ENCODE data around the gene ERO1A. TPM values are rescaled to one million over a fixed set of nuclear protein-coding genes. Genes with fewer than 3 reads are reported as not detected.

The ERO1A gene
- total and polyA plus RNA-seq, 9 of the 15 experiments (the other 6 are each of a cell fraction or from before 2014, with no cell fraction given), result 11.0 to 46.2 (median 27.6) TPM

GRCh38 chr14:52729925-52730708 lies 34.8 kb upstream of the ERO1A start, which contains the start of gene STYX (continued):
- TF ChIP-seq NKRF (IDR thresholded peaks at IDR 0.05; ENCODE audit: borderline replicate concordance) (0 out of 2 replicates have a peak, but pooled peaks have one; percentile 29), SNIP1 (IDR thresholded peaks at IDR 0.05; ENCODE audit: low read depth) (no peak), EP400 (IDR thresholded peaks at IDR 0.05) (peak; percentile 28; the same call in 1 of the 2 replicates), MNT (conservative IDR thresholded peaks at IDR 0.05) (peak; percentile 51 to 56; a peak in 3 of 4 replicates), RUNX1 (IDR thresholded peaks at IDR 0.05; ENCODE audit: low read depth) (no peak), SRF (CRISPR knock-in tag; IDR thresholded peaks at IDR 0.05) (0 out of 4 replicates have a peak, but pooled peaks of 1 of the 2 experiments have one; percentile 17), CAMTA2 (CRISPR knock-in tag; conservative IDR thresholded peaks at IDR 0.05) (no peak), XRCC4 (IDR thresholded peaks at IDR 0.05; ENCODE audit: extremely low read depth, insufficient read depth, insufficient read length) (no peak), MAZ (CRISPR knock-in tag; conservative IDR thresholded peaks at IDR 0.05 in 1 of 2, IDR thresholded peaks at IDR 0.05 in 1 of 2) (peak in 1 of 2 experiments; percentile 33; a peak in 1 of 4 replicates), SAP30 (IDR thresholded peaks at IDR 0.05; ENCODE audit: borderline replicate concordance, insufficient read depth, low read depth, low read length, poor library complexity, severe bottlenecking) (peak; percentile 44), CHD2 (IDR thresholded peaks at IDR 0.05; ENCODE audit: low read depth, low read length) (0 out of 2 replicates have a peak, but pooled peaks have one; percentile 11), YY1 (IDR thresholded peaks at IDR 0.05; ENCODE audit: borderline replicate concordance in 1 of 3, control insufficient read depth in 1 of 3, extremely low read depth in 1 of 3, insufficient read depth in 3 of 3, insufficient read length in 1 of 3, insufficient replicate concordance in 2 of 3, low read depth in 1 of 3, low read length in 2 of 3) (peak; percentile 34 to 88 (median 75)), TAF1 (IDR thresholded peaks at IDR 0.05; ENCODE audit: control insufficient read depth, extremely low read depth, insufficient read depth, low read length, severe bottlenecking) (peak; percentile 75), HMG20B (CRISPR knock-in tag; IDR thresholded peaks at IDR 0.05) (no peak), POLR2AphosphoS5 (IDR thresholded peaks at IDR 0.05; ENCODE audit: control insufficient read depth, insufficient read depth, low read depth, low read length) (peak; percentile 59; the same call in 1 of the 2 replicates), DNMT1 (IDR thresholded peaks at IDR 0.05) (no peak), PHF8 (IDR thresholded peaks at IDR 0.05; ENCODE audit: borderline replicate concordance, low read length) (peak; percentile 86; the same call in 1 of the 2 replicates), POLR2G (IDR thresholded peaks at IDR 0.05; ENCODE audit: low read depth, low read length) (peak; percentile 92), POLR2AphosphoS2 (IDR thresholded peaks at IDR 0.05; ENCODE audit: low read length) (0 out of 2 replicates have a peak, but pooled peaks have one; percentile 66), RBFOX2 (IDR thresholded peaks at IDR 0.05; ENCODE audit: low read depth, low read length) (peak; percentile 85), SP1 (CRISPR knock-in tag; IDR thresholded peaks at IDR 0.05) (peak; percentile 78), ZBTB7A (IDR thresholded peaks at IDR 0.05; ENCODE audit: borderline replicate concordance, control insufficient read depth, low read depth, low read length) (peak; percentile 55; the same call in 1 of the 2 replicates)

Measured in K562 (cell line).